Thyroid gland (tissue), 4 donors: ENCODE data around the gene IGF2BP1.

Source experiments
- POLR2A ChIP-seq, 2 donors: fragments of 450-650 bp; IDR thresholded peaks; one replicate each; pipeline ENCODE4 v1.6.1; 2017; ENCODE audit warnings: antibody characterized with exemption in 2 of 2, mild to moderate bottlenecking in 2 of 2, moderate library complexity in 1 of 2
- TF ChIP-seq, protein P1 (sequence below), 6 experiments: fragments of 200-600 bp in 3 of 6; fragments of 450-650 bp in 3 of 6; sonication (generic) in 3 of 6; IDR thresholded peaks; one replicate each; pipeline ENCODE4 v1.5.1; 2016 to 2019; ENCODE audit warnings: antibody characterized with exemption in 6 of 6, mild to moderate bottlenecking in 2 of 6, inconsistent platforms in 1 of 6, moderate library complexity in 1 of 6

GRCh38 chr17:49024523-49024922, 27.3 kb downstream of the IGF2BP1 start:
- TF ChIP-seq, protein P1, sequence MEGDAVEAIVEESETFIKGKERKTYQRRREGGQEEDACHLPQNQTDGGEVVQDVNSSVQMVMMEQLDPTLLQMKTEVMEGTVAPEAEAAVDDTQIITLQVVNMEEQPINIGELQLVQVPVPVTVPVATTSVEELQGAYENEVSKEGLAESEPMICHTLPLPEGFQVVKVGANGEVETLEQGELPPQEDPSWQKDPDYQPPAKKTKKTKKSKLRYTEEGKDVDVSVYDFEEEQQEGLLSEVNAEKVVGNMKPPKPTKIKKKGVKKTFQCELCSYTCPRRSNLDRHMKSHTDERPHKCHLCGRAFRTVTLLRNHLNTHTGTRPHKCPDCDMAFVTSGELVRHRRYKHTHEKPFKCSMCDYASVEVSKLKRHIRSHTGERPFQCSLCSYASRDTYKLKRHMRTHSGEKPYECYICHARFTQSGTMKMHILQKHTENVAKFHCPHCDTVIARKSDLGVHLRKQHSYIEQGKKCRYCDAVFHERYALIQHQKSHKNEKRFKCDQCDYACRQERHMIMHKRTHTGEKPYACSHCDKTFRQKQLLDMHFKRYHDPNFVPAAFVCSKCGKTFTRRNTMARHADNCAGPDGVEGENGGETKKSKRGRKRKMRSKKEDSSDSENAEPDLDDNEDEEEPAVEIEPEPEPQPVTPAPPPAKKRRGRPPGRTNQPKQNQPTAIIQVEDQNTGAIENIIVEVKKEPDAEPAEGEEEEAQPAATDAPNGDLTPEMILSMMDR (IDR thresholded peaks at IDR 0.05), result no peak
- no peak for TF ChIP-seq POLR2A (IDR thresholded peaks at IDR 0.05)
